Measurements from ENCODE around the gene HORMAD2.

GRCh38 chr22:30036656-30037055, 43.6 kb upstream of the HORMAD2 start:
- TF ChIP-seq CTCF (IDR thresholded peaks at IDR 0.05) (no peak), POLR2A (IDR thresholded peaks at IDR 0.05) (no peak)
